ENCODE measurements around the gene ATP10A. TPM values are rescaled to one million over a fixed set of nuclear protein-coding genes. Genes with fewer than 3 reads are reported as not detected.

ATP10A gene
- polyA plus RNA-seq, 1 experiment = 3.5 TPM

GRCh38 chr15:25679492-25679891, 183.6 kb downstream of the ATP10A start:
- Histone ChIP-seq H3K27ac (ENCODE audit: low read depth, low read length) (no peak overlapping the region), H3K4me3 (ENCODE audit: low read depth, low read length) (no peak overlapping the region), H3K27me3 (ENCODE audit: control insufficient read depth, insufficient read depth, low read length) (no peaks in the 10 kb centered on the region), H3K9me3 (ENCODE audit: control insufficient read depth, insufficient read depth, low read length) (no peaks in the 10 kb centered on the region; the same call in 1 of the 2 replicates)
- ChIA-PET POLR2A (no interaction called here), CTCF (no interaction called here)
- no peak for DNase-seq (ENCODE audit: low read depth, low spot score)
- no peak for TF ChIP-seq CTCF (IDR thresholded peaks at IDR 0.05; ENCODE audit: low read depth, low read length)

- TF ChIP-seq CTCF (IDR thresholded peaks at IDR 0.05; ENCODE audit: low read depth, low read length) = no peak
- ChIA-PET POLR2A (no interaction called here), CTCF (no interaction called here)
- Histone ChIP-seq H3K9me3 (ENCODE audit: control insufficient read depth, insufficient read depth, low read length) (no peaks in the 10 kb centered on the region; the same call in 1 of the 2 replicates), H3K4me3 (ENCODE audit: low read depth, low read length) (no peak overlapping the region), H3K27me3 (ENCODE audit: control insufficient read depth, insufficient read depth, low read length) (no peaks in the 10 kb centered on the region), H3K27ac (ENCODE audit: low read depth, low read length) (no peak overlapping the region)
- no peak for DNase-seq (ENCODE audit: low read depth, low spot score)
These were observed 184.6 kb downstream of the ATP10A start for GRCh38 chr15:25678500-25678855.

GRCh38 chr15:25677719-25678499, 185.2 kb downstream of the ATP10A start:
- H3K9me3 ChIP-seq (ENCODE audit: control insufficient read depth, insufficient read depth, low read length) = no peaks in the 10 kb centered on the region; the same call in 1 of the 2 replicates
- TF ChIP-seq CTCF (IDR thresholded peaks at IDR 0.05; ENCODE audit: low read depth, low read length) = no peak
- CTCF ChIA-PET = no interaction called here
- H3K27ac ChIP-seq (ENCODE audit: low read depth, low read length) = no peak overlapping the region
- no peaks in the 10 kb centered on the region for H3K27me3 ChIP-seq (ENCODE audit: control insufficient read depth, insufficient read depth, low read length)
- no peak for DNase-seq (ENCODE audit: low read depth, low spot score)
- POLR2A ChIA-PET = no interaction called here
- H3K4me3 ChIP-seq (ENCODE audit: low read depth, low read length) = no peak overlapping the region

- ChIA-PET POLR2A (no interaction called here), CTCF (interaction anchor here (0.5 kb wide), 1 partner anchor 259 kb away, joined by 4 read pairs; no protein-coding TSS in a partner anchor)
These were observed 187.1 kb downstream of the ATP10A start for GRCh38 chr15:25676070-25676469.

More at GRCh38 chr15:25676070-25676469, 187.1 kb downstream of the ATP10A start:
- H3K4me3 ChIP-seq (ENCODE audit: low read depth, low read length) = no peak overlapping the region
- H3K27ac ChIP-seq (ENCODE audit: low read depth, low read length) = no peak overlapping the region
- no peak for TF ChIP-seq CTCF (IDR thresholded peaks at IDR 0.05; ENCODE audit: low read depth, low read length)
- no peaks in the 10 kb centered on the region for H3K27me3 ChIP-seq (ENCODE audit: control insufficient read depth, insufficient read depth, low read length)
- no peak for DNase-seq (ENCODE audit: low read depth, low spot score)
- no peaks in the 10 kb centered on the region; the same call in 1 of the 2 replicates for H3K9me3 ChIP-seq (ENCODE audit: control insufficient read depth, insufficient read depth, low read length)

Data from AG04450 (cell line).